CD14-positive monocyte (primary cell): Measurements from ENCODE around the gene GAGE12J. TPM values are rescaled to one million over a fixed set of nuclear protein-coding genes. Genes with fewer than 3 reads are reported as not detected.
"Not testable (repeated sequence)": the region's sequence is repeated elsewhere in the genome, so short reads cannot be mapped to it uniquely, and the experiment has no call there.

ENCODE experiments used
- DNase-seq, 3 donors: peaks; one replicate each; pipeline ENCODE4 v3.0.0-alpha.2; 2011 to 2022
- H2AFZ ChIP-seq: 2 replicates; pipeline ENCODE4 v1.6.0; 2012; ENCODE audit warnings: mild to moderate bottlenecking, low read depth, low read length, inconsistent platforms; ENCODE audit not compliant: insufficient read depth, poor library complexity, severe bottlenecking
- H3K27ac ChIP-seq, 2 donors: 1 replicate in 1 of 2; 2 replicates in 1 of 2; pipeline ENCODE4 v1.5.1; 2012 to 2013; ENCODE audit warnings: low read length in 2 of 2, control low read depth in 1 of 2, inconsistent platforms in 1 of 2, low read depth in 1 of 2, mild to moderate bottlenecking in 1 of 2
- H3K27me3 ChIP-seq, 2 donors: one replicate each; pipeline versions ENCODE4 v1.6.0 to v1.6.1; 2011 to 2013; ENCODE audit warnings: low read length in 2 of 2; ENCODE audit not compliant: control insufficient read depth in 2 of 2, insufficient read depth in 2 of 2
- H3K36me3 ChIP-seq, 2 donors: replicated peaks in 1 of 2; 1 replicate in 1 of 2; 2 replicates in 1 of 2; pipeline versions ENCODE4 v1.5.1 to v1.6.1; 2012 to 2013; ENCODE audit warnings: low read length in 2 of 2, control low read depth in 1 of 2, inconsistent platforms in 1 of 2, mild to moderate bottlenecking in 1 of 2; ENCODE audit not compliant: insufficient read depth in 2 of 2, control insufficient read depth in 1 of 2
- H3K4me1 ChIP-seq, 2 donors: 1 replicate in 1 of 2; 2 replicates in 1 of 2; pipeline versions ENCODE4 v1.5.1 to v1.6.1; 2012 to 2013; ENCODE audit warnings: low read length in 2 of 2, control low read depth in 1 of 2, inconsistent platforms in 1 of 2, mild to moderate bottlenecking in 1 of 2, moderate library complexity in 1 of 2; ENCODE audit not compliant: insufficient read depth in 2 of 2, control insufficient read depth in 1 of 2
- H3K4me2 ChIP-seq: replicated peaks from 2 replicates; pipeline ENCODE3; 2012; ENCODE audit warnings: low read length, moderate library complexity, mild to moderate bottlenecking; ENCODE audit not compliant: poor library complexity, severe bottlenecking; ENCODE audit errors: extremely low read depth
- H3K4me3 ChIP-seq, 3 experiments: fragments of 200-600 bp in 1 of 3; sonication (generic) in 1 of 3; replicated peaks in 1 of 3; 1 replicate in 2 of 3; 2 replicates in 1 of 3; pipeline ENCODE4 v1.5.1; 2011 to 2013; ENCODE audit warnings: low read length in 3 of 3, mild to moderate bottlenecking in 3 of 3, control low read depth in 2 of 3, low read depth in 2 of 3, inconsistent platforms in 1 of 3, moderate library complexity in 1 of 3
- H3K79me2 ChIP-seq: 2 replicates; pipeline ENCODE4 v1.6.0; 2012; ENCODE audit warnings: mild to moderate bottlenecking, control low read depth, inconsistent platforms, low read length, moderate library complexity; ENCODE audit not compliant: insufficient read depth
- H3K9ac ChIP-seq: 2 replicates; pipeline ENCODE4 v1.6.0; 2017; ENCODE audit warnings: low read length, mild to moderate bottlenecking; ENCODE audit not compliant: insufficient read depth, poor library complexity, severe bottlenecking
- H3K9me3 ChIP-seq, 2 donors: replicated peaks in 1 of 2; 1 replicate in 1 of 2; 2 replicates in 1 of 2; pipeline versions ENCODE4 v1.5.1 to v1.6.1; 2012 to 2013; ENCODE audit warnings: low read length in 2 of 2, control low read depth in 1 of 2; ENCODE audit not compliant: control insufficient read depth in 1 of 2, insufficient read depth in 1 of 2
- H4K20me1 ChIP-seq: 2 replicates; pipeline ENCODE4 v1.6.0; 2012; ENCODE audit warnings: mild to moderate bottlenecking, low read length, control low read depth, moderate library complexity; ENCODE audit not compliant: insufficient read depth
- H3K27ac Mint-ChIP-seq, 7 donors: one replicate each; pipeline ENCODE4 v1.8.0; 2020; ENCODE audit warnings: mild to moderate bottlenecking in 7 of 7, mixed read lengths in 7 of 7, moderate library complexity in 6 of 7, inconsistent platforms in 2 of 7
- H3K27me3 Mint-ChIP-seq, 3 donors: one replicate each; pipeline ENCODE4 v1.8.0; 2021 to 2022; ENCODE audit warnings: low read depth in 3 of 3, mild to moderate bottlenecking in 3 of 3, mixed read lengths in 3 of 3, moderate library complexity in 3 of 3, inconsistent platforms in 1 of 3
- H3K36me3 Mint-ChIP-seq, 2 donors: one replicate each; pipeline ENCODE4 v1.8.0; 2020; ENCODE audit warnings: mixed read lengths in 2 of 2, inconsistent platforms in 1 of 2, mild to moderate bottlenecking in 1 of 2
- H3K4me1 Mint-ChIP-seq: one replicate; pipeline ENCODE4 v1.8.0; 2020; ENCODE audit warnings: mild to moderate bottlenecking, mixed read lengths
- H3K4me3 Mint-ChIP-seq, 2 donors: one replicate each; pipeline ENCODE4 v1.8.0; 2020; ENCODE audit warnings: mild to moderate bottlenecking in 2 of 2, mixed read lengths in 2 of 2, moderate library complexity in 1 of 2
- H3K9me3 Mint-ChIP-seq, 7 donors: one replicate each; pipeline ENCODE4 v1.8.0; 2020 to 2022; ENCODE audit warnings: mixed read lengths in 7 of 7, mild to moderate bottlenecking in 6 of 7, moderate library complexity in 6 of 7, inconsistent platforms in 2 of 7
- WGBS: methylation state at CpG from one replicate; pipeline ENCODE4 v1.1.5; 2013; ENCODE audit warnings: missing lambda C conversion rate; ENCODE audit not compliant: insufficient coverage; 5-methylcytosine and 5-hydroxymethylcytosine counted together
- intact Hi-C, 2 donors: fragments of 100-400 bp; cut with micrococcal nuclease; formaldehyde crosslinking; loops; one replicate each; pipeline versions ENCODE4 v1.15.0 to v1.15.1; 2023
- polyA plus RNA-seq, 3 donors: library from polyadenylated mRNA; depleted of rRNA in 1 of 3; unstranded in 2 of 3; stranded (reverse) in 1 of 3; fragments of 300-500 nt in 2 of 3; fragments of >200 nt in 1 of 3; fragmentation: Illumina TruSeq in 2 of 3; gene quantifications; 1 replicate in 2 of 3; 2 replicates in 1 of 3; pipeline ENCODE4 v1.2.3, GENCODE V29; 2012 to 2021

Gene GAGE12J
- polyA plus RNA-seq, 3 donors = not detected

GRCh38 chrX:49331282-49331681 lies 9.4 kb downstream of the GAGE12J start, which contains the start of gene GAGE13:
TSS of gene GAGE13 (plus strand) at chrX:49331582. CDS start at chrX:49332738, 1,156 bp downstream.
- H2AFZ ChIP-seq, intact Hi-C loops, H3K4me2 ChIP-seq, H3K9ac ChIP-seq, H3K79me2 ChIP-seq, H3K4me3 ChIP-seq, H3K27me3 Mint-ChIP-seq, H3K9me3 ChIP-seq, H3K4me1 ChIP-seq, H3K36me3 Mint-ChIP-seq, H3K9me3 Mint-ChIP-seq, H3K27me3 ChIP-seq, H3K4me1 Mint-ChIP-seq, H3K4me3 Mint-ChIP-seq, H3K27ac Mint-ChIP-seq, H3K36me3 ChIP-seq, H3K27ac ChIP-seq, DNase-seq, H4K20me1 ChIP-seq: not testable (repeated sequence)
- no CpG with 5 or more reads among the region's 16 CpGs for WGBS

GRCh38 chrX:49331841-49332240 lies 10.0 kb downstream of the GAGE12J start:
- DNase-seq, H3K4me3 Mint-ChIP-seq, H3K36me3 ChIP-seq, H3K27ac ChIP-seq, H4K20me1 ChIP-seq, H3K79me2 ChIP-seq, H3K4me1 ChIP-seq, H3K9me3 ChIP-seq, H3K27me3 ChIP-seq, H3K36me3 Mint-ChIP-seq, H3K27ac Mint-ChIP-seq, H3K9ac ChIP-seq, H3K27me3 Mint-ChIP-seq, H3K4me1 Mint-ChIP-seq, H2AFZ ChIP-seq, intact Hi-C loops, H3K4me3 ChIP-seq, H3K4me2 ChIP-seq, H3K9me3 Mint-ChIP-seq: not testable (repeated sequence)
- WGBS = no CpG with 5 or more reads among the region's 26 CpGs

- H3K4me3 Mint-ChIP-seq, H3K9me3 ChIP-seq, intact Hi-C loops, H2AFZ ChIP-seq, H3K27me3 ChIP-seq, DNase-seq, H3K36me3 ChIP-seq, H3K4me2 ChIP-seq, H3K4me1 ChIP-seq, H3K36me3 Mint-ChIP-seq, H3K79me2 ChIP-seq, H3K9ac ChIP-seq, H3K27ac ChIP-seq, H3K27me3 Mint-ChIP-seq, H4K20me1 ChIP-seq, H3K4me3 ChIP-seq, H3K9me3 Mint-ChIP-seq, H3K4me1 Mint-ChIP-seq, H3K27ac Mint-ChIP-seq: not testable (repeated sequence)
- WGBS = no CpG with 5 or more reads among the region's 24 CpGs
Measured at GRCh38 chrX:49341449-49341848, 19.6 kb downstream of the GAGE12J start.

- H3K4me3 ChIP-seq, H3K9ac ChIP-seq, intact Hi-C loops, H3K4me2 ChIP-seq, H3K4me1 ChIP-seq, H3K27ac ChIP-seq, H3K36me3 ChIP-seq, H3K4me3 Mint-ChIP-seq, H3K9me3 ChIP-seq, H3K27ac Mint-ChIP-seq, H3K9me3 Mint-ChIP-seq, H3K79me2 ChIP-seq, H3K27me3 Mint-ChIP-seq, H2AFZ ChIP-seq, H3K27me3 ChIP-seq, H4K20me1 ChIP-seq, H3K36me3 Mint-ChIP-seq, DNase-seq, H3K4me1 Mint-ChIP-seq: not testable (repeated sequence)
- WGBS = no CpG with 5 or more reads among the region's 15 CpGs
Measured at GRCh38 chrX:49344496-49345175, 22.8 kb downstream of the GAGE12J start.
